ENCODE results near the gene XAF1.

XAF1 gene

DNA sequence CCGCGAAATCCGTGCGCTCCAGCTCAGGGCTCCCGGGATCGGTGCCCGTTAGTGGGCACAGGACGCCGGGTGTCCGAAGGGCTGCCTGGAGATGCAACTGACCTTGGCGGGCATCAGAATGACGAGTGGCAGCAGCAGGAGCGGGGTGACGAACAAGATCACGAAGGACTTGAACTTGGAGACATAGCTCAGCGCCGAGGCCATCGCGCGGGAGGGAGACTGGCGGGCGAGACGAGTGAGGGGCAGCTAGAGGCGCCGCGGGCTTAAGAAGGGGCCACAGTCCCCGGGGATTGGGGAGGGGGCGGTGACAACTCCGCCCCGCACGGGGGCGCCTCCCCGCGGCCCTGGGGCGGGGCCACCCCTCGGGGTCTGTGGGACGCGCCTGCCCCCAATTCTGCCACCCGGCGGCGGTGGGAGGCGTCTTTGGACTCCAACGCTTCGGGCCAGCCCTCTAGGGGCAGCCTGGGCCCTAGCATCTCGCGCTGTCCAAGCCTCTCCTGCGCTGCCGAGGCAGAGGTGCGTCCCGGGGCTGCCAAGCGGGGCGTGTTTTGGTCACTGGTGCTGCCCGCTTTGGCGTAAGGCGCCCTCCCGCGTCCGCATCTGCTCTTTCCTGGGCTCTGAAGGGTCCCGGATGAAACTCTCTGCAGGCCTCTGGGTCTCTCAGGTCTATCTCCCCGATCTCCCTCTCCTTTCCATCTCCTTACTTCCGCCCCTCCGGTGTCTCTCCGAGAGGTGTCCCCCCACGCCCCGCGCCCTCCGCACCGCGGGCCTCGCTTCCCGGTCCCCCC is 42.5 kb upstream of the XAF1 start, which contains the start of gene SLC13A5:
SLC13A5 (minus strand) TSS at position 240 of the 788 bp plus-strand sequence; CDS start at position 204, 36 bp downstream.
- no peaks in the 10 kb centered on the region for H3K9me2 ChIP-seq (replicated peaks; ENCODE audit: low read depth, low read length)
- no peaks in the 10 kb centered on the region for H4K20me1 ChIP-seq (ENCODE audit: insufficient read depth, low read length, poor library complexity, severe bottlenecking)
- H3K4me1 ChIP-seq (ENCODE audit: insufficient read depth, low read length, poor library complexity, severe bottlenecking): no peaks in the 10 kb centered on the region
- no peaks in the 10 kb centered on the region for H3K79me2 ChIP-seq (ENCODE audit: insufficient read depth, low read length)
- H3K9me3 ChIP-seq (ENCODE audit: insufficient read depth, low read depth, low read length): no peaks in the 10 kb centered on the region
- H3K27me3 ChIP-seq (ENCODE audit: insufficient read depth, low read length, poor library complexity, severe bottlenecking): no peaks in the 10 kb centered on the region
- no peak within 1 kb of the TSS for H3K4me2 ChIP-seq (ENCODE audit: low read depth, low read length, poor library complexity, severe bottlenecking)
- H3K36me3 ChIP-seq (ENCODE audit: insufficient read depth, low read length): no peaks in the 10 kb centered on the region
- no peaks in the 10 kb centered on the region for H3F3A ChIP-seq (ENCODE audit: low read depth)
- H2AFZ ChIP-seq (ENCODE audit: low read length): no peak within 1 kb of the TSS
- TF ChIP-seq, protein P1, sequence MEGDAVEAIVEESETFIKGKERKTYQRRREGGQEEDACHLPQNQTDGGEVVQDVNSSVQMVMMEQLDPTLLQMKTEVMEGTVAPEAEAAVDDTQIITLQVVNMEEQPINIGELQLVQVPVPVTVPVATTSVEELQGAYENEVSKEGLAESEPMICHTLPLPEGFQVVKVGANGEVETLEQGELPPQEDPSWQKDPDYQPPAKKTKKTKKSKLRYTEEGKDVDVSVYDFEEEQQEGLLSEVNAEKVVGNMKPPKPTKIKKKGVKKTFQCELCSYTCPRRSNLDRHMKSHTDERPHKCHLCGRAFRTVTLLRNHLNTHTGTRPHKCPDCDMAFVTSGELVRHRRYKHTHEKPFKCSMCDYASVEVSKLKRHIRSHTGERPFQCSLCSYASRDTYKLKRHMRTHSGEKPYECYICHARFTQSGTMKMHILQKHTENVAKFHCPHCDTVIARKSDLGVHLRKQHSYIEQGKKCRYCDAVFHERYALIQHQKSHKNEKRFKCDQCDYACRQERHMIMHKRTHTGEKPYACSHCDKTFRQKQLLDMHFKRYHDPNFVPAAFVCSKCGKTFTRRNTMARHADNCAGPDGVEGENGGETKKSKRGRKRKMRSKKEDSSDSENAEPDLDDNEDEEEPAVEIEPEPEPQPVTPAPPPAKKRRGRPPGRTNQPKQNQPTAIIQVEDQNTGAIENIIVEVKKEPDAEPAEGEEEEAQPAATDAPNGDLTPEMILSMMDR (conservative IDR thresholded peaks at IDR 0.05; ENCODE audit: low read length): no peak
- TF ChIP-seq EZH2phosphoT487 (IDR thresholded peaks at IDR 0.05; ENCODE audit: borderline replicate concordance): no peak
- no peak within 1 kb of the TSS for H3K4me3 ChIP-seq (ENCODE audit: low read length, poor library complexity, severe bottlenecking)
- no peak within 1 kb of the TSS for H3K9ac ChIP-seq (ENCODE audit: low read depth, low read length, poor library complexity, severe bottlenecking)

DNA sequence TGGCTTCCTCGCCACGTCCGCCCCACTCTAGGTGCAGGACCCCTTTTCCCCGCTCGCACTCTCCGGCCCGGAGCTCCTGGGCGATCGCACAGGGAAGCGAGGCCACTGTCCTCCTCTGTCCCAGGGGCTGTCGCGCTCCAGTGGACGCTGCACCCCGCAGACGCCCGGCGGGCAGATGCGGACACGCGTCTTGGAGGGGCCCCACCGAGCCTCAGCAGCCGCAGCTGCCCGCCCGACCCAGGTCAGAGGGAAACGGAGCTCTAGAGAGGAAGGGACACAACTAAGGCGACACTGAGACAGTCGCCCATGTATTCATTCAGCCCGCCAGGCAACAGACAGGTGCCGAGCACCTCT is 42.0 kb upstream of the XAF1 start:
- Histone ChIP-seq H3F3A (ENCODE audit: low read depth) (no peaks in the 10 kb centered on the region), H3K4me1 (ENCODE audit: insufficient read depth, low read length, poor library complexity, severe bottlenecking) (no peaks in the 10 kb centered on the region), H3K4me2 (ENCODE audit: low read depth, low read length, poor library complexity, severe bottlenecking) (no peak overlapping the region), H4K20me1 (ENCODE audit: insufficient read depth, low read length, poor library complexity, severe bottlenecking) (no peaks in the 10 kb centered on the region), H3K9me3 (ENCODE audit: insufficient read depth, low read depth, low read length) (no peaks in the 10 kb centered on the region), H3K27me3 (ENCODE audit: insufficient read depth, low read length, poor library complexity, severe bottlenecking) (no peaks in the 10 kb centered on the region), H3K36me3 (ENCODE audit: insufficient read depth, low read length) (no peaks in the 10 kb centered on the region), H2AFZ (ENCODE audit: low read length) (no peak overlapping the region), H3K79me2 (ENCODE audit: insufficient read depth, low read length) (no peaks in the 10 kb centered on the region), H3K9ac (ENCODE audit: low read depth, low read length, poor library complexity, severe bottlenecking) (no peak overlapping the region), H3K9me2 (replicated peaks; ENCODE audit: low read depth, low read length) (no peaks in the 10 kb centered on the region), H3K4me3 (ENCODE audit: low read length, poor library complexity, severe bottlenecking) (no peak overlapping the region)
- TF ChIP-seq, protein P1 (conservative IDR thresholded peaks at IDR 0.05; ENCODE audit: low read length): no peak
- no peak for TF ChIP-seq EZH2phosphoT487 (IDR thresholded peaks at IDR 0.05; ENCODE audit: borderline replicate concordance)

DNA sequence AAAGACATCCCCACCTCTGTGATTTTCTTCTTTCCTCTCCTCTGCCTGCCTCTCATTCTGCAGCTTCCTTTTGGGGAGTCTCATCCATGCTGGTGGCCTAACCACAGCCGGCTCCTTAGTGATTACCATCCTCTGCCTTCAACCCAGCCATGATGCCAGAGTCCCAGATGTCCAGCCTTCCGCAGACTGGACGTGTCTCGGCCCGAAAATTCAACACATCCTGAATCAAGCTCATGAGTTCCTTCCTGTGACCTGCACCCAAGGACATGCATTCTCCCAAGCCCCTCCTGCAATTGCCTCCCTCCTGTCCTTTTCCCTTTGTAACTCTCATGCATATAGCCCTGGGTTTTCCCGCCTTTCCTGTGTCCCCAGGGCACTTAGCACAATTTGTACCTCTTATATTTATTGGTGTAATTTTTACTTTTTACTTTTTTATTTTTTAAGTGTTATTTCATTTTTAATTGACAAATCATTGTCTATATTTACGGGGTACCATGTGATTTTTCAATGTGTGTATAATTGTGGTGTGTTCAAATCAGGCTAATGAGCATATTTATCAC is 41.5 kb upstream of the XAF1 start:
- H3K9ac ChIP-seq (ENCODE audit: low read depth, low read length, poor library complexity, severe bottlenecking): no peak overlapping the region
- H3K4me3 ChIP-seq (ENCODE audit: low read length, poor library complexity, severe bottlenecking): no peak overlapping the region
- H3K4me2 ChIP-seq (ENCODE audit: low read depth, low read length, poor library complexity, severe bottlenecking): no peak overlapping the region

More for the DNA sequence above, 41.5 kb upstream of the XAF1 start:
- TF ChIP-seq EZH2phosphoT487 (IDR thresholded peaks at IDR 0.05; ENCODE audit: borderline replicate concordance): no peak
- TF ChIP-seq, protein P1 (conservative IDR thresholded peaks at IDR 0.05; ENCODE audit: low read length): no peak
- Histone ChIP-seq H4K20me1 (ENCODE audit: insufficient read depth, low read length, poor library complexity, severe bottlenecking) (no peaks in the 10 kb centered on the region), H3K9me3 (ENCODE audit: insufficient read depth, low read depth, low read length) (no peaks in the 10 kb centered on the region), H3K9me2 (replicated peaks; ENCODE audit: low read depth, low read length) (no peaks in the 10 kb centered on the region), H3K27me3 (ENCODE audit: insufficient read depth, low read length, poor library complexity, severe bottlenecking) (no peaks in the 10 kb centered on the region), H2AFZ (ENCODE audit: low read length) (no peak overlapping the region), H3F3A (ENCODE audit: low read depth) (no peaks in the 10 kb centered on the region), H3K79me2 (ENCODE audit: insufficient read depth, low read length) (no peaks in the 10 kb centered on the region), H3K4me1 (ENCODE audit: insufficient read depth, low read length, poor library complexity, severe bottlenecking) (no peaks in the 10 kb centered on the region), H3K36me3 (ENCODE audit: insufficient read depth, low read length) (no peaks in the 10 kb centered on the region)

All from Loucy (cell line).